Endodermal cell (in vitro differentiated cells): ENCODE measurements around the gene BLOC1S1. TPM values are rescaled to one million over a fixed set of nuclear protein-coding genes. Genes with fewer than 3 reads are reported as not detected.

Experiments
- DNase-seq: peaks from one replicate; pipeline ENCODE4 v3.0.0-alpha.2; 2017
- H3K27ac ChIP-seq: 2 replicates; pipeline ENCODE4 v1.5.1; 2013; ENCODE audit warnings: mild to moderate bottlenecking, low read depth, low read length, moderate library complexity
- H3K27me3 ChIP-seq: 2 replicates; pipeline ENCODE4 v1.6.1; 2013; ENCODE audit warnings: mild to moderate bottlenecking, low read length, moderate library complexity; ENCODE audit not compliant: insufficient read depth, control insufficient read depth, poor library complexity, severe bottlenecking
- H3K36me3 ChIP-seq: 2 replicates; pipeline ENCODE4 v1.7.0; 2013; ENCODE audit warnings: mild to moderate bottlenecking, low read length, moderate library complexity; ENCODE audit not compliant: control insufficient read depth, insufficient read depth
- H3K4me1 ChIP-seq: one replicate; pipeline ENCODE4 v1.7.0; 2013; ENCODE audit warnings: low read length; ENCODE audit not compliant: control insufficient read depth, insufficient read depth
- H3K4me3 ChIP-seq: 2 replicates; pipeline ENCODE4 v1.5.1; 2013; ENCODE audit warnings: mild to moderate bottlenecking, low read length, moderate library complexity
- H3K9ac ChIP-seq: 2 replicates; pipeline ENCODE4 v1.6.1; 2013; ENCODE audit warnings: mild to moderate bottlenecking, low read length, moderate library complexity; ENCODE audit not compliant: poor library complexity, severe bottlenecking; ENCODE audit errors: extremely low read depth
- H3K9me3 ChIP-seq: 2 replicates; pipeline ENCODE4 v1.6.1; 2013; ENCODE audit warnings: mild to moderate bottlenecking, low read length, moderate library complexity; ENCODE audit not compliant: control insufficient read depth
- H3K27ac Mint-ChIP-seq: 2 replicates; pipeline ENCODE4 v1.8.0; 2020; ENCODE audit warnings: mixed read lengths
- H3K27me3 Mint-ChIP-seq: 2 replicates; pipeline ENCODE4 v1.8.0; 2021; ENCODE audit warnings: mild to moderate bottlenecking, mixed read lengths; ENCODE audit not compliant: insufficient read depth
- H3K36me3 Mint-ChIP-seq: 2 replicates; pipeline ENCODE4 v1.8.0; 2020; ENCODE audit warnings: low read depth, mixed read lengths
- H3K4me1 Mint-ChIP-seq: 2 replicates; pipeline ENCODE4 v1.8.0; 2020; ENCODE audit warnings: mixed read lengths
- H3K4me3 Mint-ChIP-seq: 2 replicates; pipeline ENCODE4 v1.8.0; 2020; ENCODE audit warnings: mild to moderate bottlenecking, moderate library complexity, mixed read lengths
- H3K9me3 Mint-ChIP-seq: 2 replicates; pipeline ENCODE4 v1.8.0; 2020; ENCODE audit warnings: mild to moderate bottlenecking, mixed read lengths
- CTCF ChIP-seq: fragments of 200-600 bp; sonication (generic); conservative IDR thresholded peaks from 2 replicates; pipeline ENCODE4 v1.5.0; 2021; ENCODE audit warnings: antibody characterized with exemption, mild to moderate bottlenecking
- WGBS, 2 experiments: methylation state at CpG; one replicate each; pipeline versions ENCODE4 v1.1.5 to v1.1.7; 2013; ENCODE audit warnings: missing lambda C conversion rate in 2 of 2, mixed read lengths in 1 of 2; ENCODE audit not compliant: insufficient coverage in 1 of 2, insufficient read length in 1 of 2; 5-methylcytosine and 5-hydroxymethylcytosine counted together
- total RNA-seq, 2 donors: library from RNA; stranded (reverse); fragmentation: NEBNext Ultra II Directional in 1 of 2; extraction: Animal tissue kit (Norgen Biotek cat#: 25700) in 1 of 2; gene quantifications; 2 replicates in 1 of 2; 3 replicates in 1 of 2; pipeline ENCODE4 v1.2.1, GENCODE V29; 2021

The BLOC1S1 gene
- total RNA-seq, 2 donors from 2014 or later = 95.1 to 102 TPM

DNA sequence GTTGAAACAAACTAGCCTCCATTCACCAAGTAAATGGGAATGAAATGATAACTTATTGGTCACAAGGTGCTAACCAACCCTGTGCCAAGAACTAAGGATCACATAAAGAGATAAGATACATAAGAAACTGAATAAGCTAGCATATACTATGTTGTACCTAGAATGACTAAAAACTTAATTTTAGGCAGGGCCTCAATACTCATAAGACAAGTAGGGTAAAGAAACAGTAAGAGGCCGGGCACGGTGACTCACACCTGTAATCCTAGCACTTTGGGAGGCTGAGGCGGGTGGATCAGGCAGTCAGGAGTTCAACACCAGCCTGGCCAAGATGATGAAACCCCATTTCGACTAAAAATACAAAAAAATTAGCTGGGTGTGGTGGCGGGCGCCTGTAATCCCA, 44.8 kb downstream of the BLOC1S1 start:
- no peak overlapping the region for H3K9ac ChIP-seq
- H3K36me3 ChIP-seq = peaks cover 74% of the 10 kb centered on the region

DNA sequence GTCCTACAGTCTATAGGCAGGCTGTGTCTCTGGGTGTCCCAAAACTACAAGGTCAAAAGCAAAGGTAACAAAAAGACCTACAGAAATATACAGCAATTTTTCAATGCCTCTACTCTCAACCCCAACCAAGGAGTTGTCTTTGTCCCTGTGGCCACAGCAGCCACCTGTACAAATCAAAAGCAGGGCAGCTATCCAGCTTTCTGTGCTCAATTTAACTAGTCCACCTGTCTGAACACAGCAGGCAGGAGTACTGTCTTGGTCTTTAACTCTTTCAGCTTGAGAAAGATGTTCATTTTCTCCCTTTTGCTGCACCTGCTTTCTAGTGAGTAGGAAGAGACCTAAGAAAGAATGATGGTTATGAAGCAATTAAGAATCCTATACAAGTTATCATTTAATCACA, 46.8 kb downstream of the BLOC1S1 start:
- H3K27me3 Mint-ChIP-seq = no peaks in the 10 kb centered on the region
- H3K4me1 Mint-ChIP-seq = peaks cover 24% of the 10 kb centered on the region
- no peak overlapping the region for H3K27ac Mint-ChIP-seq
- TF ChIP-seq CTCF = no peak
- Histone ChIP-seq H3K4me1 (peaks cover 5% of the 10 kb centered on the region), H3K9me3 (peaks cover 22% of the 10 kb centered on the region), H3K27ac (no peak overlapping the region), H3K27me3 (no peaks in the 10 kb centered on the region), H3K36me3 (peaks cover 70% of the 10 kb centered on the region), H3K9ac (no peak overlapping the region), H3K4me3 (no peak overlapping the region)
- peaks cover 59% of the 10 kb centered on the region for H3K36me3 Mint-ChIP-seq
- DNase-seq = no peak
- no peak overlapping the region for H3K4me3 Mint-ChIP-seq
- H3K9me3 Mint-ChIP-seq = peaks cover 13% of the 10 kb centered on the region

More for the DNA sequence above, 44.8 kb downstream of the BLOC1S1 start:
- Histone ChIP-seq H3K4me3 (no peak overlapping the region), H3K27ac (no peak overlapping the region), H3K27me3 (no peaks in the 10 kb centered on the region), H3K4me1 (peaks cover 24% of the 10 kb centered on the region), H3K9me3 (peaks cover 22% of the 10 kb centered on the region)
- Mint-ChIP-seq H3K9me3 (peaks cover 13% of the 10 kb centered on the region), H3K27ac (no peak overlapping the region), H3K4me3 (no peak overlapping the region), H3K4me1 (peaks cover 36% of the 10 kb centered on the region), H3K27me3 (no peaks in the 10 kb centered on the region), H3K36me3 (peaks cover 64% of the 10 kb centered on the region)
- DNase-seq = no peak
- WGBS, 2 experiments = 87 to 96% methylated on average over 5 to 6 of the region's 6 CpGs
- no peak for TF ChIP-seq CTCF

- 86 to 92% methylated on average over 4 to 5 of the region's 5 CpGs for WGBS, 2 experiments
- H3K27ac ChIP-seq = peak overlapping the region; percentile 59
- Mint-ChIP-seq H3K27ac (no peak overlapping the region), H3K36me3 (peaks cover 39% of the 10 kb centered on the region), H3K27me3 (no peaks in the 10 kb centered on the region), H3K4me1 (peaks cover 19% of the 10 kb centered on the region), H3K4me3 (no peak overlapping the region), H3K9me3 (no peaks in the 10 kb centered on the region)
- H3K4me1 ChIP-seq = peaks cover 5% of the 10 kb centered on the region
- H3K9me3 ChIP-seq = peaks cover under 1% of the 10 kb centered on the region
- no peak for TF ChIP-seq CTCF
- no peak for DNase-seq
- no peaks in the 10 kb centered on the region for H3K27me3 ChIP-seq
- no peak overlapping the region for H3K4me3 ChIP-seq
- no peak overlapping the region for H3K9ac ChIP-seq
- peaks cover 61% of the 10 kb centered on the region for H3K36me3 ChIP-seq
These were observed 50.0 kb downstream of the BLOC1S1 start for GRCh38 chr12:55765736-55766290.
